OCI-LY3 (cell line): Measurements from ENCODE around the gene RUBCN.

Experiments
- EZH2phosphoT487 ChIP-seq: fragments of 200-600 bp; shearing (Covaris generic); IDR thresholded peaks from 2 replicates; pipeline ENCODE4 v1.6.1; 2018; ENCODE audit warnings: antibody characterized with exemption, mixed run types, low read depth
- TF ChIP-seq, protein P1 (sequence below): fragments of 200-600, 300-600 bp; sonication (generic); IDR thresholded peaks from 2 replicates; pipeline ENCODE4 v1.5.1; 2014; ENCODE audit warnings: antibody characterized with exemption, low read length, low read depth

DNA sequence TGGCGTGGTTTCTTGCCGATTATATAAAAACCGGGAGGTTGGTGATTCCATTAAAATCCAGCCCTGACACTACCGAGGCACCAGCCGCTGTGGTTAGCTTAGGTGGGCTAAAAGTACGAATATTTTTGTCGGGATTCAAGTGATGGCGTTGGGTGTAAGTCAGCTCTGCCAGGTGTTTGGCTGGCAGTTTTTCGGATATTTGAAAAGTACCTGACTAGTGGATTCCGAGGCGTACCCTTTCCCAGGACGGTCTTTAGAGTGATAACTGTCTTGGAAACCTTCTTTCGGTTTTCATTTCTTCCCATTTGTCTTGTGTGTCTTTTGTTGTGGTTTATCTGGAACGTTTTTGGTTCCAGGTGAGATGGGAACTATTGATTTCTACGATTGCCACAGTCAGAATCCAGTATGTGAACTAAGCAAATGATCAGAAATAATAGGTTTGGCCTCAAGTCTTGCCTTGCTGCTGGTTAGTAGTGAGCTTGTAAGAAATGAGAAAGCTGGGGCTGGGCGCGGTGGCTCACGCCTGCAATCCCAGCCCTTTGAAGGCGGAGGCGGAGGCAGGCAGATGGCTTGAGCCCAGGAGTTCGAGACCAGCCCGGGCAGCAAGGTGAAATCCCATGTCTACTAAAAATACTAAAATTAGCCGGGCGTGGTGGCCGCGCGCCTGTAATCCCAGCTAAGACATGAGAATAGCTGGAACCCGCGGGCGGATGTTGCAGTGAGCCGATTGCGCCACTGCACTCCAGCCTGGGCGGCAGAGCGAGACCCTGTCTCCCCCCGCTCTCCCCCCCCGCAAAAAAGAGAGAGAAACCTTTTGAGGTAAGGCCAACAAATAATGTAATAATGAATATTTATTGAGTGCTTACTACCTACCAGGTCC lies 14.4 kb upstream of the RUBCN start:
- TF ChIP-seq, protein P1, sequence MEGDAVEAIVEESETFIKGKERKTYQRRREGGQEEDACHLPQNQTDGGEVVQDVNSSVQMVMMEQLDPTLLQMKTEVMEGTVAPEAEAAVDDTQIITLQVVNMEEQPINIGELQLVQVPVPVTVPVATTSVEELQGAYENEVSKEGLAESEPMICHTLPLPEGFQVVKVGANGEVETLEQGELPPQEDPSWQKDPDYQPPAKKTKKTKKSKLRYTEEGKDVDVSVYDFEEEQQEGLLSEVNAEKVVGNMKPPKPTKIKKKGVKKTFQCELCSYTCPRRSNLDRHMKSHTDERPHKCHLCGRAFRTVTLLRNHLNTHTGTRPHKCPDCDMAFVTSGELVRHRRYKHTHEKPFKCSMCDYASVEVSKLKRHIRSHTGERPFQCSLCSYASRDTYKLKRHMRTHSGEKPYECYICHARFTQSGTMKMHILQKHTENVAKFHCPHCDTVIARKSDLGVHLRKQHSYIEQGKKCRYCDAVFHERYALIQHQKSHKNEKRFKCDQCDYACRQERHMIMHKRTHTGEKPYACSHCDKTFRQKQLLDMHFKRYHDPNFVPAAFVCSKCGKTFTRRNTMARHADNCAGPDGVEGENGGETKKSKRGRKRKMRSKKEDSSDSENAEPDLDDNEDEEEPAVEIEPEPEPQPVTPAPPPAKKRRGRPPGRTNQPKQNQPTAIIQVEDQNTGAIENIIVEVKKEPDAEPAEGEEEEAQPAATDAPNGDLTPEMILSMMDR, result no peak
- TF ChIP-seq EZH2phosphoT487, result no peak
